GM21381 (cell line): ENCODE results near the gene RENBP.

Experiments
- ATAC-seq: cut with Tn5 transposase; IDR thresholded peaks from one replicate; pipeline ENCODE4 v1.9.1; 2021; ENCODE audit warnings: mild to moderate bottlenecking, moderate library complexity; ENCODE audit not compliant: unreplicated experiment

Gene RENBP

GRCh38 chrX:153971124-153971449 lies 26.6 kb upstream of the RENBP start:
- ATAC-seq: peak; percentile 34

- ATAC-seq: peak; percentile 1
Measured at GRCh38 chrX:153970357-153971123, 26.1 kb upstream of the RENBP start.

- ATAC-seq: no peak
Measured at GRCh38 chrX:153969904-153970356, 25.5 kb upstream of the RENBP start.

GRCh38 chrX:153969125-153969903 lies 24.9 kb upstream of the RENBP start:
- no peak for ATAC-seq

- ATAC-seq: no peak
Measured at GRCh38 chrX:153968754-153969124, 24.3 kb upstream of the RENBP start.

GRCh38 chrX:153968255-153968654 lies 23.8 kb upstream of the RENBP start:
- no peak for ATAC-seq

- no peak for ATAC-seq
Measured at GRCh38 chrX:153967536-153968224, 23.2 kb upstream of the RENBP start.

- no peak for ATAC-seq
Measured at GRCh38 chrX:153966841-153967535, 22.5 kb upstream of the RENBP start.

GRCh38 chrX:153966283-153966688 lies 21.8 kb upstream of the RENBP start:
- no peak for ATAC-seq

GRCh38 chrX:153965406-153965805 lies 21.0 kb upstream of the RENBP start:
- no peak for ATAC-seq

GRCh38 chrX:153964105-153964504 lies 19.7 kb upstream of the RENBP start:
- no peak for ATAC-seq

- ATAC-seq: no peak
Measured at GRCh38 chrX:153963546-153963945, 19.1 kb upstream of the RENBP start.

GRCh38 chrX:153961292-153961691 lies 16.8 kb upstream of the RENBP start:
- no peak for ATAC-seq

GRCh38 chrX:153960786-153961185 lies 16.3 kb upstream of the RENBP start:
- ATAC-seq: no peak

GRCh38 chrX:153960077-153960476 lies 15.6 kb upstream of the RENBP start:
- no peak for ATAC-seq

GRCh38 chrX:153959649-153960048 lies 15.2 kb upstream of the RENBP start:
- no peak for ATAC-seq

GRCh38 chrX:153958605-153959004 lies 14.2 kb upstream of the RENBP start:
- no peak for ATAC-seq

GRCh38 chrX:153957224-153957623 lies 12.8 kb upstream of the RENBP start:
- no peak for ATAC-seq

- no peak for ATAC-seq
Measured at GRCh38 chrX:153956044-153956907, 11.8 kb upstream of the RENBP start.

- ATAC-seq: no peak
Measured at GRCh38 chrX:153955228-153955732, 10.8 kb upstream of the RENBP start.
